Activated CD8-positive, alpha-beta memory T cell treated with anti-CD3 and anti-CD28 coated beads, Interleukin-2, amount 50 U/mL, for 1 hour (primary cell): ENCODE data around the gene XPC.
"Not testable (repeated sequence)": the region's sequence is repeated elsewhere in the genome, so short reads cannot be mapped to it uniquely, and the experiment has no call there.

Experiments used
- DNase-seq: peaks from one replicate; pipeline ENCODE4 v3.0.0-alpha.2; 2020; ENCODE audit errors: extremely low read depth

XPC gene

DNA sequence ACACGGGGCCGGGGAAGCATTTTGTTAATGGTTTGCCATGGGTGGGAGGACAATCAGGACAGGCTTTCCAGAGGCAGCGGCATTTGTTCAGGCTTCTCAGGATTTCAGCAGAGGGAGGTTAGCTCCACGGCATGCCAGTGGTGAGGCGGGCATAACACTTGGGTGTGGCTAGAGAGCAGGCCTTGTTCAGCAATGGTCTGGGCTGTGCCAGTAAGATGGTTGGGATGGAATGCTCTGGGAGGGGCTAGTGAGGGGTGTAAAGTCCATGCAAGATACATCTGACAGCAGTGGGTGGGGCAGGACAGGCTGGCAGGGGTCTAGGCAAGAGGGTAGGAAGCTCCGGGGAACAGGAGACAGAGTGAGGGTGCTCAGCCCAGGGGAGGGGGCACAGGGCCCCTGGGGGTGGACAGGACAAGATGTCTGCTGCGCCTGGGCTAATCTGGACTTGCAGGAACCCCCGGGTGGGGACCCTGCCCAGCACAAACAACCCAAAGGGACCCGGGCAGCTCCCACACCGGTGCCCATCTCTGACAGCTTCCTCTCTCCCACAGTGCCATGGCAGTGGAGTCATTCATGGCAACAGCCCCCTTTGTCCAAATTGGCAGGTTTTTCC is 45.1 kb downstream of the XPC start:
- DNase-seq, result no peak

DNA sequence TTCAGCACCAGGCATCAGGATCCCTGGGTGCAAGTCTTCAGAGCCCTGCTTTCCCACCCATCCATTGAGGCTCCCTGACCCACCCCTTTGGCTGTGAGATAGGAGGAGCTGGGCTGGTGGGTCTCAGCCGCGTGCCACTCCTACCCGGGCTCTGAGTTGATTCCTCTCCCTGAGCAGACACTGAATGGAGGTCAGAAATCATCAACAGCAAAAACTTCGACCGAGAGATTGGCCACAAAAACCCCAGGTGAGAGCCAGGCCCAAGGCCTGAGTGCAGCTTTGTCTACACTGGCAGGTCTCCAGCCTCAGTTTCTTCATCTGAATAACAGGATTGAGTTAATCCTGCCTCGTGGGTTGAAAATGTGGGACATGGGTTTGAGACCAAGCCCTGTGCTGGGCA is 45.7 kb downstream of the XPC start:
- DNase-seq, result no peak

- DNase-seq, result no peak
These were observed 46.3 kb downstream of the XPC start for GRCh38 chr3:14132120-14132519.

- no peak for DNase-seq
These were observed 47.3 kb downstream of the XPC start for GRCh38 chr3:14131134-14131533.

DNA sequence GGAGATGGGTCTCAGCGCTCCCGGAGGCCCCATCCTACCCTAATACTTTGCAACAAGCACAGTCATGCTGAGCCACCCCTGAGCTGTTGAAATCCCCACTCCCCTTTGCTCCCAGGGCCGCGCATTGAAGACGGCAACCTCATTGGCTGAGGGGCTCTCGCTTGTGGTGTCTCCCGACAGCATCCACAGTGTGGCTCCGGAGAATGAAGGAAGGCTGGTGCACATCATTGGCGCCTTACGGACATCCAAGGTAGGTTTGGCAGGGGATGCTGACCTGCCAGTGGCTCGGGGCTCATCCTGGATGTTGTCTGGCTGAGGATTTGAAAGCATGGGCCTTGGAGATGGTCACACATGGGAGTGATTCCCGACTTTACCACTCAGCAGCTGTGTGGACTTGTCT is 47.7 kb downstream of the XPC start:
- no peak for DNase-seq

GRCh38 chr3:14130230-14130629 is 48.2 kb downstream of the XPC start:
- no peak for DNase-seq

- DNase-seq, result no peak
These were observed 49.1 kb downstream of the XPC start for GRCh38 chr3:14129296-14129695.

- no peak for DNase-seq
These were observed 49.7 kb downstream of the XPC start for GRCh38 chr3:14128724-14129123.

DNA sequence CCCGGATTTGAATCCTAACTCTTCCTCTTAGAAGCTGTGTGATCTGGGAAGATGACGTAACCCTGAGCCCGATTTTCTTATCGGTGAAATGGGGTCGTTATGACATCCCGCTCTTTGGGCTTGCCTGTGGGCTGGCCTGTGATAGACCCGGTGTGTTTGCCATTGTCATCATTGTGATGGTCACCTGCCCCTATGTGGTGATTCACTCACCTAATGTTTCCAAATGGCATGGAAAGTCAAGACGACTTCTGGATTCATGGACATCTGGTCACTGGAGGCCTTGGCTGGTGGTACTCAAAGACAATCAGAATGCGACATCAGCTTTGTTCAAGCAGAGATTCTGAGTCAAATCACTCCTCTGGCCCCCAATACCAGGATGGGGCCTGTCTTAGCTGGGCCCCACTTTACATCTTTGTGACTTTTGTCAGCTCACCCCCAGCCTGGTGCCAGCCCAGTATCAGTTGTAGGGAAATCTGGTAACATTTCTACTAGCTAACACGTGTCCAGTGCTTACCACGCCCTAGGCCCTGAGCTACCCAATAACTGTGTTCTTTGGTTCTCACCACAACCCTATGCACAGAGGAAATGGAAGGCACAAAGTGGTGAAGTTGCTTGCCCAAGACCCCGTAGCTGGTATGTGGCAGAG is 50.8 kb downstream of the XPC start:
- DNase-seq, result no peak

DNA sequence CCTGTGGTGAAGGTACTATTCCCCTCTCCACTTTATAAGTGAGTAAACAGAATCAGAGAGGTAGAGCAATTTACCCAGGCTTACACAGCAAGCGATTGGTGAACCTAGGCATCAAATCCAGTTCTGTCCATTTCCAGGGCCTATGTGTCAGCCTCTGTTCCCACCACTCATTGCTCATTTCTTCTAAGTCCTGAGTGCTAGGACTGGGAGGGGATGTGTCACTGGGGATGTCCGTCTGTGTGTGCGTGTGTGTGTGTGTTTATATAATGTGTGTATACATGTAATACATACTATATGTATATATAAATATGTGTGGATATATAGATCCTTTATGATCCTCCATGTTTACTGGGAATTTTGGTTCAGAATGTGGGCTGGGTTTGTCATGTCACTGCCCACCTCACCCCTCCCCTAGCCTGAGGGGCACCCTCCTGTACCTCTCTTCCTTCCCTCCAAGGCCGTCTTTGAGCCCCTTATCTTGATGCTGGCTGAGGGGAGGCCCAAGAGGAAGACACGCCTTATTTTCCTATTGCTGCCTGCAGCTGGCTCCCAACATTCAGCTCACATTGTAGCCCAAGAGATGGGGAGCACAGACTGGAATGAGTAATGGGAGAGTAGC is 51.4 kb downstream of the XPC start:
- no peak for DNase-seq

- no peak for DNase-seq
These were observed 52.1 kb downstream of the XPC start for GRCh38 chr3:14126017-14126886.

GRCh38 chr3:14125193-14126016 is 53.0 kb downstream of the XPC start:
- DNase-seq, result peak; percentile 36

DNA sequence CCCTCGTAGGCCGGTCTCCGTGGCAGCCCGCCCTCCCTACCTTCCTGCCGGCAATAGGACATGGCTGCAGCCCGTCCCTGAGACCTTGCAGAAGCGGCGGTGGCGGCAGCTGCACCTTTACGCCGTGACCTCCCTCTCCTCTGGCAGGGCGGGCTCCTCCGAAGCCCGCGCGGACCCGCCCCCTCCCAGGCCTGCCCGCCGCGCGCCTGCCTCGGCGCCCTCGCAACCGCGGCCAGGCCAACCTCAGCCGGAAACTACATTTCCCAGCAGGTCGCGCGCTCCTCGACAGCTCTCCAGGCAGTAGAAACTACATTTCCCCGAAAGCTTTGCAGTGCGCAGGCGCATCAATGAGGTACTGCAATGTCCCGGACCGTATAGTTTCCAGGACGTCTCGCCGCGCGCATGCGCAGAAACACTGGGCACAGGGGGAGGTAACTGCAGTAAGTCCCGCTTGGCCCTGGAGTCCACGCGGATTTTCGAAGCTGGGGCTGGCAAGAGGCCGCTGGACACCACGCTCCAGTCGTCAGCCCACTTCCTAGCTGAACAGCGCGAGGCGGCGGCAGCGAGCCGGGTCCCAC is 53.7 kb downstream of the XPC start, which contains the start of the genes CHCHD4 and TMEM43:
Gene CHCHD4 (minus strand): TSS at position 256 of the 578 bp plus-strand sequence. CDS start 194 bp downstream, at position 62.
Gene TMEM43 (plus strand): TSS at position 438 of the 578 bp plus-strand sequence. CDS start 142 bp downstream, outside the sequence.
- peak; percentile 98 for DNase-seq

GRCh38 chr3:14124223-14124614 is 54.2 kb downstream of the XPC start:
- no peak for DNase-seq

- no peak for DNase-seq
These were observed 54.8 kb downstream of the XPC start for GRCh38 chr3:14123308-14124222.

DNA sequence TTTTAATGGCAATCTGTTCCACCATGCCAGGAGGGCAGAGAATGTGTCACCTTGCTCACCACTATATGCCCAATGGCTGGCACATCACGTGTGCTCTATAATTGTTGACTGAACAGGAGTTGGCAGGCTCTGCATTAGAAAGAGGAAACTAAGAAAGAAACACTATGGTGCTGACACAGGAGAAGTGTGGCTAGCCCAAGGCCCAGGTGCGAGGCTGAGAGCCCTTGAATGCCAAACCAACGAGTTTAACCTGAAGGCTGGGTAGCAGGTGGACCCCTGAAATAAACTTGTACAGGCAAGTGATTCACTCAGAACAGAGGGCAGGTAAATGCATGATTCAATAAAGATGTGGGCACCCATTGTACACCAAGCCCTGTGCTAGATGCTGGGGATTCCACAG is 56.1 kb downstream of the XPC start:
- DNase-seq, result no peak

GRCh38 chr3:14121859-14122258 is 56.5 kb downstream of the XPC start:
- no peak for DNase-seq

DNA sequence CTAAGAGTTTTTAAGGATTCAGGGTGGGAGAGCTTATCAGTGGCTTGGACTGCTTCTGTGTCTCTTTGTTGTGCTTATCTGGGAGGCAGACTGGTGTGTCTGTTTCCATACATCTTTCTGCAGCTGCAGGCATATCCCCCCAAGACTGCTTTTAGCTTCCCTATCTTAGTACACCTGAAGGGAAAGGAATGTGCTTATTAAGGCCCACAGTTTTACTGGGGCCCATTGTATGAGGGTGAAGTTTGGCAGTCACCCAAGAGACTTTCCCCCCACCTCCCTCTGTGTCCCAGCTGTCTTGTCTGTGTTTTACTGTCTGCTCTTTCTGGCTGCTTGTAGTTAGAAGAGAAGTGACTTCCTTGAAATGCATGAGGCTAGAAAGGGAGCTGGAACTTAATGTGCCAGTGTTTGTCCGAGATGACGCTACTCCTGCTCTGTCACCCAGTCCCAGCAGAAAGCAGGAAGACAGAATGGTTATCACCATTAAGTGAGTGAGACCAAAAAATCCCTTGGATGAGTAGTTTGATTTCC is 57.4 kb downstream of the XPC start:
- DNase-seq, result not testable (repeated sequence)

DNA sequence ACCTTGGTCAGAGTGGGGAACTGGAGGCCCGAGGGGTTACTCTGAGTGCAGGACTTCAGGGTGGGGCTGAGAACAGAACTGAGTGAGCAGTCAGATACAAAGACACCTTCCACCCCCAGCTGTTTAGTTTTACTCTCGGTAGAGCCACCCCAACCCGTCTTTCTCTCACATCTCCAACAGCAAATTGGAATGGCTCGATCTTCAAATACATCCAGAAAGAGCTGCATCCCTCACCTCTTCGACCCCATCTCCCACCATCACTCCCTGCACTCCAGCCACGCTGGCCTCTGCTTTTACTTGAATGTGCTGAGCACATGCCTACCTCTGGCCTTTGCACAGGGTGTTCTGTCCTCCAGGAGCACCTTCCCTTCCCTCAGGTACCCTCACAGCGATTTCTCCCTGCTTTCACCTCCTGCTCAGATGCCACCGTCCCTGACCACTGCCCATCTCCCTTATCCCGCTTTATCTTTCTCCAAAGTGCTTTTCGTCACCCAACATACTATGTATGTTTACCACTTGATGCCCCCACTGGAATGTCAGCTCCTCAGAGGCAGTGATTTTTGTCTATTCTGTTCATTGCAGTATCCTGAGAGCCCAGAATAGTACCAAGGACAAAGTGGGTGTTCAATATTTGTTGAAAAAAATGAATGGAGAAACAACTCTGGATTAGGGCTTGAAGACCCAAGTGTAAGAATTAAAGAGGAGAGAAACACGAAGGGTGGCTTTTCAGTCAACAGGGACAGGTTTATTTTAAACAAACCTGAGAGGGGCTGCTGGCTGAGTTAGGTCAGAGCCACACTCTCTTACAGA is 58.1 kb downstream of the XPC start:
- DNase-seq, result no peak
